Fibroblast of skin of back (primary cell): ENCODE results near the gene KCNJ14.
A peak's percentile ranks its signal among the peaks of the same experiment; 100 is the strongest.

Source experiments
- DNase-seq: peaks from one replicate; pipeline ENCODE4 v3.0.0-alpha.2; 2013

The KCNJ14 gene

DNA sequence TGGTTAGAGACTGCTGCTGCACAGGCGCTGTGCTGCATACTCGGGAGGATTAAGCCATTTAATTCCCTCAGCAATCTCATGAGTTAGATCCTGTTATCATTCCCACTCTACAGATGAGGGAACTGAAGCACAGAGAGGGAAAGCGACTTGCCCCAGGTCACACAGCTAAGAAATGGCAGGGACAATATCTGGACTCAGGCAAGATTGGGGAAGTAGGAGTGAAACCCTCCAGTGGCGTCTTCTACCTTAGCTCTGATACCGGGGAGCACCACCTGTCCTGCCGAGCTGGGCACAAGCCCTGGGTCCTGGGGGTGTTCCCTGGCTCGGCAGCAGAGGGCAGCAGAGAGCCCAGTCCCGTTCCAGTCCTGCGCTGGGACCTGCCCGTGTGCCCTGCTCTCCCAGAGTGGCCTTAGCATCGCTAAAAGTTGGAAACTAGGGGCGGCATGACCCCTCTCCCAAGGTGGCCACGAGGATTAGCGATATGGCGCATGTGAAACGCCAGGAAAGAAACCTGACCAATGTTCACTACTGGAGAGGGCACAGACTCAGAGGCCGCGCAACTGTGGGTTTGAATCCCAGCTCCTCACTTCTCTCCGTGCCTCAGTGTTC is 34.3 kb downstream of the KCNJ14 start:
- DNase-seq = peak; percentile 53

DNA sequence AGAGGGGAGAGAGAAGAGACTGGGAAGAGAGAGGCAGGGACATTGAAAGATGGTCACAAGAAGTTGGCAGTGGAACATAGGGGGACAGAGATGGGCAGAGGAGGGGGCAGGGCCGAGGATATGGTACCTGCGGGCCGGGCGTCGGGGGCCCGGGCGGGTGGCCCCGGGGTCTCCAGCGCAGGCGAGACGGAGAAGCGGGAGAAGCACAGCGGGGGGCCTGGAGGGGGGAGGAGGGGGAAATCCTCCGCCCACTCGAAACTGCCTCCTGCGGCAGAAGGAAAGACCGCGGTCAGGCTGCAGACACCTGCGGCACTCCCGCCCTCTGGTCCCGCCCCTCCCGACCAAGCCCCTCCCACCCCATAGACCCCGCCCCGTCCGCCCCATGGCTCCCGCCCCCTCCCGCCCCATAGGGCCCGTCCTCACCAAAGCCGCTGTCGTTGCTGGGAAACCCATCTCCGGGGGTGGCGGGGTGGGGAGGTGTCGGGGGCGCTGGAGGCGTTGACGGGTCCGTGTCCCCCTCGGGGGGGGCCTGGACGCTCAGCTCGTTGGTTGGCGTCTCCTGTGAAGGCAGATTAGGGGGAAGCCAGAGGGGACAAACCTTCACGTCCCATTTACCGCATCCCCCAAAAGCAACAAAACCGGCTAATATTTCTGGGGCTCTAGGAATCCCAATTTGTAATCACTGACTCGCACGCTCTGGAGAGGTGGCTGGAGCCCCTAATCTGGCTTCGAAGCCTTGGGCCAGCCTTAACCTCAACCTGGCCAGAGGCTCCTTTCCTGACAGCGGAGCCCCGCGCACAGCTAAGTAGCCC is 35.8 kb downstream of the KCNJ14 start:
- DNase-seq = no peak

- no peak for DNase-seq
Observed at GRCh38 chr19:48491793-48492123, 36.4 kb downstream of the KCNJ14 start.

DNA sequence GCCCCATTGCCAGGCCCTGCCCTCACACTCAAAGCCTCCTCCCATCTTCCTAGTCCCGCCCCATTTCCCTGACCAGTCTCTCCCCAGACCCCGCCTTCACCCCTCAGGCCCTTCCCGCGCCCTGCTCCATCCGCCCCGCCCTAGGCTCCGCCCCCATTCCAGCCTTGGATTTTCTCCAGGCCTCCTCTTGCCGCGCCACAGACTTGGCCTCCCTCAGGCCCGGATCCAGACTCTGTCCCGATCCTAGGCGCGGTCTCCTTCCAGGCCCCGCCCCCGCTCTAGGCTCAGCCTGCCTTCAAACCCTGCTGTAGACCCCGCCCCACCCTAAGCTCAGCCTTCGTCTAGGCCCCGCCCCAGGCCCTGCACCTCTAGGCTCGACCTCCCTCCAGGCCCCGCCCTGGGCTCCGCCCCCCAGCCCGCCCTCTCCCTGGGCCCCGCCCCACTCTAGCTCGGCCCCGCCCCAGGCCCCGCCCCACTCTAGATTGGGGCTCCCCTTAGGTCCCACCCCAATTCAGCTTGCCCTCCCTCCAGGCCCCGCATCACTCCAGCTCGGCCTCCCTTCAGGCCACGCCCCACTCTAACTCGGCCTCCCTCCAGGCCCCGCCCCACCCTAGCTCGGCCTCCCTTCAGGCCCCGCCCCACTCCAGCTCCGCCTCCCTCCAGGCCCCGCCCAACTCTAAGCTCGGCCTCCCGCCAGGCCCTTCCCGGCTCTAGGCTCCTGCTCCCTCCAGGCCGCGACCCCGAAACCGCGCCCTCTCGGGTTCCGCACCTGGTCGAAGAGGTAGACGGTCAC is 37.7 kb downstream of the KCNJ14 start:
- peak; percentile 96 for DNase-seq

- DNase-seq = no peak
Observed at GRCh38 chr19:48493718-48494401, 38.5 kb downstream of the KCNJ14 start.

DNA sequence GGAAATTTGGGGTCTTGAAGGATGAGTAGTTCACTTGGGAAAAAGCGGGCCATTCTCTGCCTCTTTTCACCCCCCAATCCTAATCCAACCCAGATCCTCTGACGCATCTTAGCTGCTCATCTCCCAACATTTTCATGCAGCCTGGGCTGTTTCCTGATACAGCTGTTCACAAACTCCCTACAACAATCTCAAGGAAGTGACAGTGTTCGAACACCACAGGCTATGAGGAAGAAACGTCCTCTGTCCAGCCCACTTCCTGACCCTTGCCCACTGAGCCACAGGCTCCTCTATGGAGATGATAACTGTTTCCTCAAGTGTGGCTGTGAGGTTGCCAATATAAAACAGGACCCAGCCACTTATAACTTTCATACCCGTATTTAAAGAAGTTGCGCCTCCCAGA is 40.0 kb downstream of the KCNJ14 start:
- no peak for DNase-seq

- no peak for DNase-seq
Observed at GRCh38 chr19:48496959-48497727, 41.8 kb downstream of the KCNJ14 start.

DNA sequence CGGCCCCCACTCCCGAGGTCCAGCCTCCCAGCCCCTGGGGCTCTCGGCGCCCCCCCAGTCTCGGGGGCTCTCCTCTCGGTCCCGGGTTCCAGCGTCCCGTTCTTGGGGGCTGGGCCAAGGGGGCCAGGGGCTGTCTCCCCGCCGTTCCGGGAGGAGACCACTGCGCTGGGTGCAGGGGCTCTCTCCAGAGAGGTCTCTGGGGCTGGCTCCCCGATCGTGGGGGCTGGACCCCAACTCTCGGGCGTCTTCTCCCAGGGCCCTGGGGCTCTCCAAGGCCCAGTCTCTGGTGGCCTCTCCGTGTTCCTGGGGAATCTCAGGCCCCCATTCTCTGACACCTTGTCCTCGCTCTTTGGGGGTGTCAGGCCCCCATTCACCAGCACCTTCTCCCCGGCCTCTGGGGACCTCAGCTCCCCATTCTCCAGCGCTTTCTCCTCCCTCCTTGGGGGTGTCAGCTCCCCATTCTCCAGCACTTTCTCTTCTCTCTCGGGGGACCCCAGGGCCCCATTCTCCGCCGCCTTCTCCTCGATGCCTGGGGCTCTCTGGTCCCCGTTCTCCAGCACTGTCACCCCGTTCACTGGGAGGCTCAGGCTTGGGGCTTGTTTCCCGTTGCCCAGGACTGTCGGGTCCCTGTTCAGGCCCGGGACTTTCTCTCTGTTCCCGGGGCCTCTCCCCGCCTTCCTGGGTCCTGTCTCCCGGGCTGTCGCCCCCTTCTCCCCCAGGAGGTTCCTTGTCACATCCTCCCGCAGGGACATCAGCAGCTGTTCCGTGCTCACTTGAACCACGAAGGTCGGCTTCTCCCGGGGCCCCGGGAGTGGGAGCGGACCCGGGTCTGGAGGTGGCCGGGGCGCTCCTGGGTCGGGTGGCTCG is 42.6 kb downstream of the KCNJ14 start:
- no peak for DNase-seq

DNA sequence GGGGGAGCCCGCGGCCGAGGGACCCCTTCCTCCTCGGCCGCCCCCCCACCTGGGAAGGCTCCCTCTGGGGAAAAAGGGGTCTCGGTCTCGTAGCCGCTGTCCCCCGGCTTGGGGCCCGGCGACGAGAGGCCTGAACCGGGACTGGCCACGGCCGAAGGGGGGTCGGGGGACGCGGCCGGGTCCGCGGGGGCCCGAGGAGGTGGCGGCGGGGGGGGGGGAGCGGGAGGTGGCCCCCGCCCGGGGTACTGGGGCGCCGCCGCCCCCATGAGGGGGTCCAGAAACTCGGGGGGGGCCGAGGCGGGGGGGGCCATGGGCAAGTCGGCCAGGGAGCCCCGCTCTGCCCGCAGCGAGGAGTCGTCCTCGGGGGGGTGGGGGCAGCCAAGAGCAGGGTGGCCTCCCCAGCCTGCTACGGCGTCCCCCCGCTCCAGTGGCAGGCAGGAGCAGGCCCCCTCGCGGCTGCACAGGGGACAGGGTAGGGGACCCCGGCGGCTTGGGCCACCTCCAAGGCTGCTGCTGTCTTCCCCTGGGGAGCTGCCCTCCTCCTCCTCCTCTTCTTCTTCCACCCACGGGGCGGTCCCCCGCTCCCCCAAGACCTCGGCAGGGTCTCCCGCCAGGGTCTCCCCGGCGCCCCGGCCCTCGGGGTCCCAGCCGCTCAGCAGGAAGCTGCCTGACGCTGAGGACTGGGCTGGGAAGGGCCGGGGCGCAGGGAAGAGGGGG is 43.4 kb downstream of the KCNJ14 start:
- DNase-seq = no peak

DNA sequence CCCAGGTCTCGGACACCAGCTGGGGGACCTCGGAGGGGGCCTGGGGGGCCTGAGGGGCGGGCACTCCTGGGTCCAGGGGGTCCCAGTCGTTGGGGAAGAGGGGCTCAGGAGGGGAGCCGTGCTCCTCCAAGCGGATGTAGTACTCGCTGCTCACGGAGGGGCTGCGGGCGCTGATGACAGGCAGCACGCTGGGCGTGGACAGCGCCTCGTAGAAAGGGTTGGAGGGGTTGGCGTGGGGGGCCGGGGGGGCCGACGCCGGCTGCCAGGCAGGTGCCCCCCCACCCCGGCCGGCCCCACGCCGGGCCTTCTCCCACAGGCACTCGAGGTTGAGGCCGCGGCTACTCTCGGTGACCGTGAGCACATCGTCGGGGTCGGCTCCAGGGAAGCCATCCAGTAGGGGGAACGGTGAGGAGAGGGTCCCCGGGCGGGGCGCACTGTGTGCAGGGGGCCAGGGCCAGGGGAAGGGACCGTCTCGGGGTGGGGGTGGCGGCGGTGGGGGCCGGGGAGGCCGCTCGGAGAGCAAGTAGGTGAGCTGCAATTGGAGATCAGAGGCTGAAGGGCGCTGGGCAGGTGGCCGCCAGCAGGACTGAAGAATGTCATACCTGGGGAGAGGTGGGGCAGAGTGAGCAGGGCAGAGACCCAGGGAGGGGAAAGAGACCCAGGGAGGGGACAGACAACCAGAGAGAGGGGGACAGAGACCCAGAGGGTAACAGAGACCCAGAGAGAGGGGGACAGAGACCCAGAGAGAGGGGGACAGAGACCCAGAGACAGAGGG is 44.1 kb downstream of the KCNJ14 start:
- no peak for DNase-seq

DNA sequence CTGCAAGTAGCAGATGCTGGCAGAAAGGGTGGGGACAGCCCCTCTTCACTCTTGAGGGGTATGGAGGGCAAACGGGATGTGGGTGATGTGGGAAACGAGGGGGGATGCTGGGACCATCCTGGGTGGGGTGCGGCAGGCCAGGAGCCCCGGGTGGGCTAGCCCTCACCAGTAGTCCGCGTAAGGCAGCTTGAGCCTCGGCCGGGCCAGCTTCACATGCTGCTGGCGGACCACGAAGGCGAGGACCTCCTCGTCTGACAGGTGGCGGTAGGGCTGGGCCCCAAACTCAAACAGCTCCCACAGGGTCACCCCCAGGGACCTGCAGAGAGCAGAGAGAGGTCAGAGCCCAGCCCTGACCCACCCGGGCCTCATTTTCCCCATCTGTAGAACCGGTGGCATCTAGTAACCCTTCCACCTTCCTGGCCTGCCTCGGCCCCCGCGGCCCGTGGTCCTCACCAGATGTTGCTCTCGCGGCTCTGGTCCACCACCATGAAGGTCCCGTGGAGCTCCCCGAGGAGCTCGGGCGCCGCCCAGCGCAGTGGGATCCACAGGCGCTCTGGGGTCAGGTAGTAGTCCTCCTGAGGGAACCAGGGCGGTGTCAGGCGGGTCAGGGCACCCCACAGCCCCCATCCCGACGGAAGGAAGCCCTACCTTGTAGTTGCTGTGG is 45.6 kb downstream of the KCNJ14 start:
- no peak for DNase-seq

- peak; percentile 31 for DNase-seq
Observed at GRCh38 chr19:48501494-48502349, 46.3 kb downstream of the KCNJ14 start.

- DNase-seq = no peak
Observed at GRCh38 chr19:48502350-48503018, 47.1 kb downstream of the KCNJ14 start.

DNA sequence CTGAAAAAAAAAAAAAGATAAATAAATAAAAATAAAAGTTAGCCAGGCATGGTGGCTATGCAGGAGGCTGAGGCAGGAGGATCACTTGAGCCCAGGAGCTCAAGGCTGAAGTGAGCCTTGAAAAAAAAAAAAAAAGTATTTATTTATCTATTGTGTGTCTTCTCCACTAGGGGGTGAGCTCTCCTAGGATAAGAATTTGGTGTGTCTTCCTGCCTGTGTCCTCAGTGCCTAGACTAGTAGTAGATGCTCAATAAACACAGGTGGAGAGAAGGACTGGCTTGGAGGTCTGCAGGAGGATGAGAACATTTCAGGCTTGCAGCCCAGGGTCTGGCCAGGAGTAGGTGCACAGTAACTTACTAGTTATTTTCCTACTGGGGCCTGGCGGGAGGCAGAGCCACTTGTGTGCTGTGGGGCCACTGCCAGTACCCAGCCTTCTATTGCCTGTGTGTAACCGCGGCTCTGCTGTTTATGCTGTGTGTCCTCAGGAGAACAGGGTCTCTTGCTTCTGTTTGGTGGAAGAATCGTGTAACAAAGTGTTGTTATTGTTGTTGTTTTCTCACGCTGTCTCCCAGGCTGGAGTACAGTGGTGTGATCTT is 50.9 kb downstream of the KCNJ14 start:
- peak; percentile 53 for DNase-seq

- no peak for DNase-seq
Observed at GRCh38 chr19:48507911-48508439, 52.6 kb downstream of the KCNJ14 start.

- DNase-seq = no peak
Observed at GRCh38 chr19:48508729-48509411, 53.5 kb downstream of the KCNJ14 start.
